GM18520 (cell line): Measurements from ENCODE around the gene RPH3AL.
"Not testable (repeated sequence)": the region's sequence is repeated elsewhere in the genome, so short reads cannot be mapped to it uniquely, and the experiment has no call there.

ENCODE experiments used
- ATAC-seq: cut with Tn5 transposase; IDR thresholded peaks from one replicate; pipeline ENCODE4 v1.9.1; 2021; ENCODE audit not compliant: unreplicated experiment

RPH3AL gene

GRCh38 chr17:206484-206883, 146.1 kb downstream of the RPH3AL start:
- not testable (repeated sequence) for ATAC-seq

DNA sequence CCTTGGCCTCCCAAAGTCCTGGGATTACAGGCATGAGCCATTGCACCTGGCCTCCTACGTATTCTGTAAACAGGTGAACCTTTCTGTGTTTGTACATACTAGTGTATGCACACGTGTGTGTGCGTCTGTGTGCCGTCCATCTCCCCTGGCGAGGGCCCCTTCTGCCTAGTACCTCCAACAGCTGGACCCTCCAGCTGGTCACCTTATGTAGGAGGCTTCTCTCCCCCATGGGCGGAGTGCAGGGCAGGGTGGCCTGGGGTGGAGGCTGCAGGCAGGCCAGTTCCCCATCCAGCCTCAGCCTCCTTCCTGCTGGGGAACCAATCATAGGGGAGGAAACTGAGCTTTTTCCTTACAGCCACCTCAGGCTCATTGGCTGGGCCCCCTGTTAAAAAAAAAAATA, 146.8 kb downstream of the RPH3AL start:
- ATAC-seq: no peak

DNA sequence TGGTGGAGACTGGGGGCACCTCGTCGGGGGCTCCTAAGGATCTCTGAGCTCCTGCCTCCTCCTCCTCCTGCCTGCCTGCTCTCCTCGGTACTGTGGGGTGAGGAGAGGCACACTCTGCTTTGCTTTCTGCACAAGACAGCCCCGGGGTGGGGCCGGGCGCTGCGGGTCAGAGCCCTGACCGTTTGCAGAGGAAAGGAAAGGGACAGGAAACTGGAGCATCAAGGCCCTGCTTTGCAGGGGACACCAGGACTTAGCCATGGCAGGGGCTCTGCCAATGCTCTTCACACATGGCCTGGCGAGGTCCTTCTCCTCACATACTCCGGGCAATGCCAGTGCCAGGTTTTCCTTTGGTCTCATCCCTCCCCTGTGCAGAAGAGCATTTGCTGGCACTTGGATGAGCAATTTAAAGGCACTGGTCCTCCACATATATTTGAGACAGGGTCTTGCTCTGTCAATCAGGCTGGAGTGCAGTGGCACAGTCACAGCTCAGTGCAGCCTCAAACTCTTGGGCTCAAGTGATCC, 147.4 kb downstream of the RPH3AL start:
- ATAC-seq: no peak

DNA sequence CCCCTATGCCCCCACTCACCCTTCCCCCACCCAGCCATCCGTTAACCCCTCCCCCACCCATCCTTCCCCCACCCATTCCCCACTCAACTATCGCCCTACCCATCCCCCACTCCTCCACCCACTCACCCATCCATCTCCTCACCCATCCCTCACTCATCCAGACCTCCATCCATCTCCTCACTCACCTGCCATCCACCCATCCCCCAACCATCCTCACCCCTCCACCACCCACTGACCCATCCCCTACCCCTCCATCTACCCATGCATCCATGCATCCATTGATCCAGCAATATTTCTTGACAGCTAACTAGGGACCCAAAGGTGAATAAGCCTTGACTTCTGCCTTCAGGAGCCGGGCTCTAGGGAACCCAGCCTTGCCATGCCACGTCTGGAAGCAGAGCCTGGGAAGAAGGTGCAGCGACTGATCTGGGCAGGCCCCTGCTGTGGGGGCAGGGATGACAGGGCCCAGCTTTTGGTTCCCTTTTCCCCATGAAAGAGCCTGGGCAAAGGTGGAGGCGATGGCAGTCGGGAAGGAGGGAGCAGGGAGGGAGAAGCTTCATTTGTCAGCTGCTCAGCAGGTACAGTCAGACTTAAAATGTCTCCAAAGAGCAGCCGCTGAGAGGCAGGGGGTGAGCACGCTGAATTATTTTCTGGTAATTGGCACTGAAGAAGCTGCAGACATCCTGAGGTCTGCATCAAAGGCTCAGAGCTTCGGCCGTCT, 148.0 kb downstream of the RPH3AL start:
- no peak for ATAC-seq

DNA sequence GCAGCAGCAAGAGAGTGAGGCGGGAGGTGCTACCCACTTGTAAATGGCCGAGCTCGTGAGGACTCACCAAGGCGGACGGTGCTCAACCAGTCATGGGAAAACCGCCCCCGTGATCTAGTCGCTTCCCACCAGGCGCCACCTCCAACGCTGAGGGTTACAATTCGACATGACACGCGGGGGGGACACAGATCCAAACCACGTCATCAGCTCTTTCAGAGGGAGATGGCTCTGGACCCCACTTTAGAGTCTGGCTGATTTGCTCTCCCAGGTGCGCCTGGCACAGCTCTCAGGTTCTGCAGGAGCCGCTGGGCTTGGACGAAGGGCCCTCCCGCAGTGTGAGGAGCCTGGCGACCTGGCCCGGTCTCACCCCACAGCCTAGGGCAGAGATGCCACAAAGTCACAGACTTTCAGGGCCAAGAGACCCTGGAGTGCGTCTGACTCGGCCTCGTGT, 150.1 kb downstream of the RPH3AL start:
- no peak for ATAC-seq

DNA sequence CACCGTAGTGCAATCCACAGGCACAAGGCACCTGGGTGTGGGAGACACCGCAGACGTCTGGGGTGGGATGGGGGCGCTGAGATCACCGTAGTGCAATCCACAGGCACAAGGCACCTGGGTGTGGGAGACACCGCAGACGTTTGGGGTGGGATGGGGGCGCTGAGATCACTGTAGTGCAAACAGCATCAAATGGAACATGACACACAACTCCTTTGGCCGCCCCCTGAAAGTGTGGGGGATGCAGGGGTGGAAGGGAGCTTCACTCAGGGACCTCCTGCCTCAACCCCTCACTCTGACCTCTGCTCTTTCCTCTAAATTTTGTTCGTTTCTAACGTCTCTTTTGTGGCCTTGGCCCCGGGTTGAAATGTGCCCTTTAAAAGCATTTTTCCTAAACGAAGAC, 150.9 kb downstream of the RPH3AL start:
- not testable (repeated sequence) for ATAC-seq

DNA sequence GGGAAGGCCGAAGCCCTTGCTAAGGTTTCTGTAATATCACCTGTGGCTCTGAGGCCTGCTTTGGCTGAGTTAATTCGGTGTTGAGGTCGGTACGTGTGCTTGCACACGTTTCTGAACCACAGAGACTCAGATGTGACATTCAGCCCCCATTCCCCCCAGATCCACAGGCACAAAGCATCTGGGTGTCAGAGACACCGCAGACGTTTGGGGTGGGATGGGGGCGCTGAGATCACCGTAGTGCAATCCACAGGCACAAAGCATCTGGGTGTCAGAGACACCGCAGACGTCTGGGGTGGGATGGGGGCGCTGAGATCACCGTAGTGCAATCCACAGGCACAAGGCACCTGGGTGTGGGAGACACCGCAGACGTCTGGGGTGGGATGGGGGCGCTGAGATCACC, 151.3 kb downstream of the RPH3AL start:
- not testable (repeated sequence) for ATAC-seq

- ATAC-seq: no peak
These were observed 152.0 kb downstream of the RPH3AL start for GRCh38 chr17:200586-200985.

DNA sequence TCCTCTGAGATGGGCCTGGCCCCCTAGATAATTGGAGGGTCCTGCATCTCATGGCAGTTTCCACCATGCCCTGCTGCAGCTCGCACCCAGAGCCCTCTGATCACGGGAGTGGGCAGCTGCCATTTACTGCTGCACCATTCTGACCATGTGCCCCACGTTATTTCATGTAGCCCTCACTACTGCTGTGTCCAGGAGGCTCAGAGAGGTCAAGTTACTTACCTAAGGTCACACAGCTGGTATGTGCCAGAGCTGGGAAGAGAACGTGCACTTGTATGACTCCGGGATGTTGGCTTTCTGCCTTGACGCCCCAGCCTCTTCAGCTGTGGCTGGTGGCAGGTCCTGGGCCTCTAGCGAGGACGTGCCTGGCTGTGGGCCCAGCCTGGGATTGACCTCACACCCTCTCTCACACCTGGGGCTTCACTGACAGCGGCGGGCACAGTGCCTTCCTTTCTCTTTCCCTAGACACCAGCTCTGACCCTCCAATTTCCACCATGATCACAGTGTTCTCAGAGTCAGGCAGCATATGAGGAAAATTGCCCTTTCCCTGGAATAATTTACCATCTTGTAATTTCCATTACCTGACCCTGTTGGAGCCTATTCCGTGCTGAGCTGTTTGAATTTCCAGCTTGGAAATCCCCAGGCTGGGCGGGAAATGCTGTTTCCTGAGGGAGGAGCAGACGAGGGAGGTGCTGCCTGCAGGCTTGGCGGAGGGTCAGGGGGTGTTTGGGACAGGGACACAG, 152.6 kb downstream of the RPH3AL start:
- ATAC-seq: no peak

GRCh38 chr17:199191-199604, 153.4 kb downstream of the RPH3AL start:
- no peak for ATAC-seq

DNA sequence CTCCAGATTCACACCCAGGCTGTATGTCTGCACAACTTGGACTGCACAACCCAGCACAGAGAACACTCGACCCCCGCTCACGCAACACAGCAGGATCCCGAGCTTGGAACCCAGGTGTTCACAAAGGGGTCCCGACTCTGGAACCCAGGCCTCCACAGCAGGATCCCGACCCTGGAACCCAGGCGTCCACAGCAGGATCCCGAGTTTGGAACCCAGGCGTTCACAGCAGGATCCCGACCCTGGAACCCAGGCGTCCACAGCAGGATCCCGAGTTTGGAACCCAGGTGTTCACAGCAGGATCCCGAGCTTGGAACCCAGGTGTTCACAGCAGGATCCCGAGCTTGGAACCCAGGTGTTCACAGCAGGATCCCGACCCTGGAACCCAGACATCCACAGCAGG, 154.4 kb downstream of the RPH3AL start:
- not testable (repeated sequence) for ATAC-seq

DNA sequence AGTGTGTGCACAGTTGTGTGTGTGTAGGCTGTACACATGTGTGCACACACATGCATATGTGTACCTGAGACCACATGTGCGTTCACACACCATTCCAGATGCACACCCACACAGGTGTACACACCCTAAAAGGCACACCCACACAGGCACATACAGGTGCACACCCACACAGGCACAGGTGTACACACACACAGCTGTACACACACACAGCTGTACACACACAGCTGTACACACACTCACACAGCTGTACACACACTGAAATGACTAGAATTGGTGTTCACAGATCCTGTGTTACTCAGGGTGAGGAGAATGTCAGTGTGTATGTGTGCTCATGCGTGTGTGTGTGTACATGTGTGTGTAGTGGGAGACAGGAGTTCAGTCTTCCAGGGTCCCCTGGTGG, 155.3 kb downstream of the RPH3AL start:
- no peak for ATAC-seq

DNA sequence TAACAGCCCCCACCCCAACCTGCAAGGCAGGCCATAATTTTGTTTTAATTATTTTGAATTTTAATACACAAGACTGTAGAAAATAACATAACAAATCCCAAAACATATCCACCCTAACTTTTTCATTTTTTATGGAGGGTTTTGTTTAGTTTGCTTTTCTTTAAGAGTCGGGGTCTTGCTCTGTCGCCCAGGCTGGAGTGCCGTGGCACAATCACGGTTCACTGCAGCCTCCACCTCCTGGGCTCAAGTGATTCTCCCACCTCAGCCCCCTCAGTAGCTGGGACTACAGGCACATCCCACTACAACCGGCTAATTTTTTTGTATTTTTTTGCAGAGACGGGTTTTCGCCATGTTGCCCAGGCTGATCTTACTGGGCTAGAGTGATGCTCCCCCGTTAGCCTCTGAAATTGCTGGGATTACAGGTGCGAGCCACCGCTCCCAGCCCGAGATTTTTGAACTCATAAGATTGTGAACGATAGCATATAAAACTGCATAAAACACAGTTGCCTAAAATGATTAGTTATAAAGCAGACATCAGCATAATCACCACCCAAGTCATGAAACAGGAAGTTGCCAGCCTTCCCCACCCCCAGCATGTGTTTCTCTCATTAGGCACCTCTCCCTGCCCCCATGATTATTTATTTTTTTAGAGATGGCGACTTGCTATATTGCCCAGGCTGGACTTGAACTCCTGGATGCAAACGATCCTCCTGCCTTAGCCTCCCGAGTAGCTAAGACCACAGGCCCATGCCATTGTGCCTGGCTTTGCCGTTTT, 157.6 kb downstream of the RPH3AL start:
- ATAC-seq: no peak

DNA sequence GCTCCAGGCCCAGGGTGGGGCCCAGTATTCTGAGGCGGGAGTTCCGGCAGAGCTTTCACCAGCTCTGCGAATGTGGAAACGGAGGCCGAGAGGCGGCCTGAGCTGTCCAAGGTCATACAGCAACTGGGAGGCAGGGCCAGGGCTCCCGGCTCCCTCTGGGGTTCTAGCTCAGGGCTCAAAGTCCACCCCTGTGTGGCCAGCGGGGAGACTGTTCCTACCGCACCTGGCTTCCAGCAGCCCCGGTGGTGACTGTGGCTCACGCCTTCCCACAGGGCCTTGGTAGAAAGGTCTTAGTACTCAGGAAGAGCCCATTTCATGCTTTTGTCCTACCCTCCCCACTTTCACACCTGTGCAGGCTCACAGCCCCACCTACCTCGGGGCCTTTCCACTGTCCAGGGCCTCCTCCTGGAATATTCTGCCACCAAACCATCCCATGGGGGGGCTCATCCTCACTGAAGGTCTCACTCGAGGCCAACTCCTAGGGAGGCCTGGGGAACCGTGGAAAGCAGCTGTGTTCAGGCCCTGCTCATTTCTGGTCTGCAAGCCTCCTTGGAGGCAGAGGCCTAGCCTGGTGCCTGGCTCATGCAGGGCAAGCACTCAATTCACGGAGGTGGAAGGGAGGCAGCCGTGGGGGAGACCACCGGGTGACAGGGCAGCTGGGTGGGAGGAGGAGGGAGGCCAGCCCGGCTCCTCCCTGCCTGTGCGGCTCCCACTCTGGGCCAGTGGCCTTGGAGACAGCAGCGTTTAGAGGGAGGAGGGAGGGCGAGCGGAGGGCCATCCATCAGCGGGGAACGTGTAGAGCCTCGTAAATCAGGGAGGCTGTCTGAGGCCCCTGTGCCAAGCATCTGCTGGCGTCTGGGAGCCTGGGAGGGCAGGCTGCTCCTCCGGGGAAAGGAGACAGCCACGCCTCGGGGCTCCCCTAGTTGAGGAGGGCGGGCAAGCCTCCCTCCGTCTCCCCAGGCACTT, 158.5 kb downstream of the RPH3AL start:
- ATAC-seq: no peak

DNA sequence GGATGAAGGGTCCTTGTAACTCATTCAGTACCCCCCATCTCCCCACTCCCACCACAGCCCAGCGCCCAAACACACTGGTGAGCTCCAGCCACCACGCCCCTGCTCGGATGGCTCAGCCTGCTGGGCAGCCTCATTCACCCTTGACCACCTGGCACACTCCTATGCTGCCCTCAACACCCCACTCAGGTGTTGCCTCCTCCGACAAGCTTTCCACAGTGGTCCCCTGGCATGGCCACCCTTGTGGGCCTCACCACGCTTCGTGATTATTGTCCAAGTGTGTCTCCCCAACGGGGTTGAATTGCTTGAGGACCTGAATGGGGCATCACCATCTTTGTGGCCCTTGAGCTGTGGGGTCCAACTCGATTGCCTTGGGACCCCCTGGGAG, 159.2 kb downstream of the RPH3AL start:
- ATAC-seq: no peak

- ATAC-seq: no peak
These were observed 159.8 kb downstream of the RPH3AL start for GRCh38 chr17:192666-193425.

GRCh38 chr17:189444-189843, 163.2 kb downstream of the RPH3AL start:
- no peak for ATAC-seq

GRCh38 chr17:187130-187529, 165.5 kb downstream of the RPH3AL start:
- ATAC-seq: no peak

- ATAC-seq: no peak
These were observed 167.0 kb downstream of the RPH3AL start for GRCh38 chr17:185445-186138.
